Measurements from ENCODE around the gene MC2R.

- TF ChIP-seq, protein P1, sequence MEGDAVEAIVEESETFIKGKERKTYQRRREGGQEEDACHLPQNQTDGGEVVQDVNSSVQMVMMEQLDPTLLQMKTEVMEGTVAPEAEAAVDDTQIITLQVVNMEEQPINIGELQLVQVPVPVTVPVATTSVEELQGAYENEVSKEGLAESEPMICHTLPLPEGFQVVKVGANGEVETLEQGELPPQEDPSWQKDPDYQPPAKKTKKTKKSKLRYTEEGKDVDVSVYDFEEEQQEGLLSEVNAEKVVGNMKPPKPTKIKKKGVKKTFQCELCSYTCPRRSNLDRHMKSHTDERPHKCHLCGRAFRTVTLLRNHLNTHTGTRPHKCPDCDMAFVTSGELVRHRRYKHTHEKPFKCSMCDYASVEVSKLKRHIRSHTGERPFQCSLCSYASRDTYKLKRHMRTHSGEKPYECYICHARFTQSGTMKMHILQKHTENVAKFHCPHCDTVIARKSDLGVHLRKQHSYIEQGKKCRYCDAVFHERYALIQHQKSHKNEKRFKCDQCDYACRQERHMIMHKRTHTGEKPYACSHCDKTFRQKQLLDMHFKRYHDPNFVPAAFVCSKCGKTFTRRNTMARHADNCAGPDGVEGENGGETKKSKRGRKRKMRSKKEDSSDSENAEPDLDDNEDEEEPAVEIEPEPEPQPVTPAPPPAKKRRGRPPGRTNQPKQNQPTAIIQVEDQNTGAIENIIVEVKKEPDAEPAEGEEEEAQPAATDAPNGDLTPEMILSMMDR (conservative IDR thresholded peaks at IDR 0.05 in 1 of 2, IDR thresholded peaks at IDR 0.05 in 1 of 2; ENCODE audit: extremely low read depth in 1 of 2, insufficient read depth in 1 of 2, low read depth in 1 of 2, low read length in 2 of 2): no peak
- no peak for TF ChIP-seq EZH2 (IDR thresholded peaks at IDR 0.05; ENCODE audit: borderline replicate concordance, low read length)
Measured at GRCh38 chr18:13890761-13891361, 24.5 kb downstream of the MC2R start.
